AG04449 (cell line): ENCODE measurements around the gene MPC2.
A peak's percentile ranks its signal among the peaks of the same experiment; 100 is the strongest.

Experiments used
- CTCF ChIA-PET: fragments of 350-600 bp; formaldehyde crosslinking; extraction: SDS; loops from one replicate; lab custom pipeline; 2021; ENCODE audit warnings: antibody characterized with exemption; lab: Yijun Ruan, JAX
- POLR2A ChIA-PET: fragments of 400-600, 350-600 bp; formaldehyde crosslinking; extraction: SDS; loops from one replicate; lab custom pipeline; 2020; ENCODE audit warnings: antibody characterized with exemption, inconsistent platforms; lab: Yijun Ruan, JAX
- DNase-seq: peaks from one replicate; pipeline ENCODE4 v3.0.0-alpha.2; 2010; ENCODE audit warnings: low read depth, low spot score
- H3K4me3 ChIP-seq: 2 replicates; pipeline ENCODE4 v1.5.1; 2011; ENCODE audit warnings: low read depth, mild to moderate bottlenecking, control low read depth, low read length
- CTCF ChIP-seq: IDR thresholded peaks from one replicate; pipeline ENCODE4 v1.5.1; 2011; ENCODE audit warnings: mild to moderate bottlenecking, moderate library complexity, low read length, control low read depth, inconsistent platforms; ENCODE audit not compliant: insufficient read depth; ENCODE audit errors: missing control alignments

Gene MPC2

GRCh38 chr1:167937709-167938010 lies 788 bp upstream of the MPC2 start:
- H3K4me3 ChIP-seq, result peak overlapping the region; percentile 87
- CTCF ChIA-PET, result interaction anchor here (1.1 kb wide), 1 partner anchor 141 kb away, joined by 5 read pairs; no protein-coding TSS in a partner anchor
- no peak for DNase-seq
- TF ChIP-seq CTCF, result no peak
- POLR2A ChIA-PET, result interaction anchor here (0.8 to 1.5 kb wide), 5 partner anchors 29 to 216 kb away, joined by 3 to 5 read pairs (median 3); partner anchors contain the start of gene MPZL1

GRCh38 chr1:167936068-167936929 lies 573 bp downstream of the MPC2 start, which contains the start of gene DCAF6:
Gene DCAF6, plus strand, starts transcription at chr1:167936683. Its CDS starts 229 bp downstream, at chr1:167936912.
- TF ChIP-seq CTCF, result no peak
- POLR2A ChIA-PET, result interaction anchor here (0.9 to 1.9 kb wide), 7 partner anchors 30 to 146 kb away, joined by 3 to 5 read pairs (median 4); no protein-coding TSS in a partner anchor
- peak; percentile 91 for DNase-seq
- H3K4me3 ChIP-seq, result peak within 1 kb of the TSS; percentile 87
- CTCF ChIA-PET, result interaction anchor here (0.6 to 2.3 kb wide), 8 partner anchors 12 to 220 kb away, joined by 3 to 14 read pairs (median 5); no protein-coding TSS in a partner anchor

GRCh38 chr1:167935216-167936067 lies 1.4 kb downstream of the MPC2 start:
- H3K4me3 ChIP-seq, result peak overlapping the region; percentile 76
- DNase-seq, result no peak
- POLR2A ChIA-PET, result interaction anchor here (0.8 to 1.9 kb wide), 6 partner anchors 34 to 214 kb away, joined by 3 to 5 read pairs (median 4); partner anchors contain the start of gene MPZL1
- CTCF ChIA-PET, result interaction anchor here (0.8 to 2.3 kb wide), 9 partner anchors 11 to 219 kb away, joined by 3 to 14 read pairs (median 3); no protein-coding TSS in a partner anchor
- TF ChIP-seq CTCF, result no peak

GRCh38 chr1:167934426-167935215 lies 2.3 kb downstream of the MPC2 start:
- no peak for TF ChIP-seq CTCF
- no peak for DNase-seq
- H3K4me3 ChIP-seq, result peak overlapping the region; percentile 76
- CTCF ChIA-PET, result interaction anchor here (1.0 to 2.3 kb wide), 8 partner anchors 8 to 219 kb away, joined by 3 to 14 read pairs (median 4); no protein-coding TSS in a partner anchor
- POLR2A ChIA-PET, result interaction anchor here (0.8 to 1.2 kb wide), 3 partner anchors 64 to 213 kb away, joined by 3 to 4 read pairs (median 3); partner anchors contain the start of gene MPZL1

- TF ChIP-seq CTCF, result no peak
- CTCF ChIA-PET, result interaction anchor here (1.7 kb wide), 1 partner anchor 9 kb away, joined by 4 read pairs; no protein-coding TSS in a partner anchor
- POLR2A ChIA-PET, result no interaction called here
- H3K4me3 ChIP-seq, result no peak overlapping the region
- DNase-seq, result no peak
These were observed 3.1 kb downstream of the MPC2 start for GRCh38 chr1:167933788-167934187.
